Fibroblast of skin of right biceps (primary cell): ENCODE data around the gene TIMM23B.
"Not testable (repeated sequence)": the region's sequence is repeated elsewhere in the genome, so short reads cannot be mapped to it uniquely, and the experiment has no call there.

Source experiments
- DNase-seq: peaks from one replicate; pipeline ENCODE4 v3.0.0-alpha.2; 2013

Gene TIMM23B

GRCh38 chr10:49987207-49987606 lies 45.4 kb downstream of the TIMM23B start:
- not testable (repeated sequence) for DNase-seq

- DNase-seq, result not testable (repeated sequence)
These were observed 46.5 kb downstream of the TIMM23B start, which contains the start of gene AGAP6 for GRCh38 chr10:49988376-49988775. Gene AGAP6, plus strand, starts transcription at chr10:49988406. Its CDS starts 310 bp downstream, at chr10:49988716.

GRCh38 chr10:49995321-49995720 lies 53.5 kb downstream of the TIMM23B start:
- not testable (repeated sequence) for DNase-seq

- DNase-seq, result not testable (repeated sequence)
These were observed 72.2 kb downstream of the TIMM23B start for GRCh38 chr10:50014024-50014423.

GRCh38 chr10:50015596-50016220 lies 73.9 kb downstream of the TIMM23B start:
- DNase-seq, result peak; percentile 39

- DNase-seq, result peak; percentile 16
These were observed 75.1 kb downstream of the TIMM23B start for GRCh38 chr10:50016926-50017325.

- not testable (repeated sequence) for DNase-seq
These were observed 75.8 kb downstream of the TIMM23B start for GRCh38 chr10:50017646-50018045.

- not testable (repeated sequence) for DNase-seq
These were observed 77.4 kb downstream of the TIMM23B start for GRCh38 chr10:50019279-50019678.

DNA sequence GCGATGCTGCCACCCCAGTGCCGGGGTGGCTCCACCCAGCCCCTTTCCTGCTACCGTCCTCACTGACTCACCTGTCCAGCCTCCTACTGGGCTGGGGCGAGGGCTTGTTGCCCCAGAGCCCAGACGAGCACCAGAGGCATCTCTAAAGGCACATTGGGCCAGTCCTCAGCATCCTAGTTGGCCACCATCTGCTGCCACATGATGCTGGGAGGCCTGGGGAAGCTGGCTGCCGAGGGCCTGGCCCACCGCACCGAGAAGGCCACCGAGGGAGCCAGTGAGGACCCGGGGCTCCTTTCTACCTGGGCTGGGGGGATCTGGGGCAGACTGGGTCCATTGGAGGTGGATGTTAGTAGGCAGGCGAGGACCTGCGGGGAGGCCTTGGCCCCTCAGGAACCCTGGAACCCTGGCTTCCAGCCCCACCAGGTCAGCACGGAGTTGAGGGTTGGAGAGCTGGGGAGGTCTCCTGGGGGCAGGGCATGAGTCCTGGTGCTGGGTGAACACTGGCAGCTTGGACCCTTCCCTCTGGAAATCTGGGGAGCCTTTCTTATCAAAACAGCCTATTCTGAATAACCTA lies 78.7 kb downstream of the TIMM23B start:
- not testable (repeated sequence) for DNase-seq

DNA sequence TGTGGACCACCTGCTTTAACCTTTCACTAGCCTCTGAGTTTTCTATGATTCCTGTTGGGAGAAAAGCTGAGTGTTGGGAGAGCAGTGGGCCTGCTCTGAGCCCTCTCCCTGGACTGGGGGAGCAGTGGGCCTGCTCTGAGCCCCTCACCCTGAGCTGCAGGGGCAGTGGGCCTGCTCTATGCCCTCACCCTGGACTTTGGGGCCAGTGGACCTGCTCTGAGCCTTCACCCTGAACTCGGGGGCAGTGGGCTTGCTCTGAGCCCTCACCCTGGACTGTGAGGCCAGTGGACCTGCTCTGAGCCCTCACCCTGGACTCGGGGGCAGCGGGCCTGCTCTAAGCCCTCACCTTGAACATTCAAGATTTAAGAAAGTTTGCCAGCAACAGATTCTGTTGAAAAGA lies 79.8 kb downstream of the TIMM23B start:
- DNase-seq, result no peak
